SU-DHL-6 (cell line): ENCODE results near the gene PBLD.

ENCODE experiments used
- CTCF ChIP-seq: fragments of 200-600 bp; sonication (generic); IDR thresholded peaks from one replicate; pipeline ENCODE4 v1.5.1; 2017; ENCODE audit warnings: antibody characterized with exemption, mild to moderate bottlenecking, low read length, moderate library complexity; ENCODE audit not compliant: insufficient read depth, poor library complexity, severe bottlenecking
- EZH2phosphoT487 ChIP-seq: fragments of 200-600 bp; sonication (generic), shearing (Covaris generic); conservative IDR thresholded peaks from 2 replicates; pipeline ENCODE4 v1.6.1; 2018; ENCODE audit warnings: mild to moderate bottlenecking, antibody characterized with exemption, low read length, moderate library complexity, mixed read lengths

- TF ChIP-seq CTCF (no peak), EZH2phosphoT487 (no peak)
These were observed 17.1 kb downstream of the PBLD start for GRCh38 chr10:68315582-68315981.
